H9 (cell line): ENCODE results near the gene GRK1. TPM values are rescaled to one million over a fixed set of nuclear protein-coding genes. Genes with fewer than 3 reads are reported as not detected.

ENCODE experiments used
- DNase-seq: peaks from one replicate; pipeline ENCODE4 v3.0.0-alpha.2; 2017
- H2AFZ ChIP-seq: one replicate; pipeline ENCODE4 v1.6.1; 2013; ENCODE audit warnings: mild to moderate bottlenecking, low read length, control low read depth, moderate library complexity
- H2AK5ac ChIP-seq: 2 replicates; pipeline ENCODE4 v1.6.1; 2013; ENCODE audit warnings: low read length, control low read depth, mixed read lengths; ENCODE audit not compliant: insufficient read length
- H2BK120ac ChIP-seq: one replicate; pipeline ENCODE4 v1.6.1; 2013; ENCODE audit warnings: low read depth, mild to moderate bottlenecking, low read length, control low read depth, inconsistent platforms; ENCODE audit not compliant: poor library complexity, severe bottlenecking
- H2BK12ac ChIP-seq: 2 replicates; pipeline ENCODE4 v1.6.1; 2013; ENCODE audit warnings: low read length, control low read depth, mixed read lengths, low read depth; ENCODE audit not compliant: insufficient read length
- H2BK15ac ChIP-seq: 2 replicates; pipeline ENCODE4 v1.6.1; 2013; ENCODE audit warnings: low read depth, low read length, control low read depth
- H2BK20ac ChIP-seq: one replicate; pipeline ENCODE4 v1.6.1; 2013; ENCODE audit warnings: low read depth, mild to moderate bottlenecking, low read length, control low read depth, inconsistent platforms; ENCODE audit not compliant: poor library complexity, severe bottlenecking
- H2BK5ac ChIP-seq: 2 replicates; pipeline ENCODE4 v1.6.1; 2013; ENCODE audit warnings: low read length, control low read depth, mixed read lengths; ENCODE audit not compliant: insufficient read length
- H3K14ac ChIP-seq: 2 replicates; pipeline ENCODE4 v1.6.1; 2013; ENCODE audit warnings: low read length, control low read depth; ENCODE audit not compliant: insufficient read depth
- H3K18ac ChIP-seq: 2 replicates; pipeline ENCODE4 v1.6.1; 2013; ENCODE audit warnings: low read depth, mild to moderate bottlenecking, mixed read lengths, low read length, control low read depth; ENCODE audit not compliant: insufficient read length
- H3K23ac ChIP-seq: 2 replicates; pipeline ENCODE4 v1.6.1; 2013; ENCODE audit warnings: low read length, control low read depth, mixed read lengths, low read depth; ENCODE audit not compliant: insufficient read length
- H3K23me2 ChIP-seq: 2 replicates; pipeline ENCODE4 v1.6.1; 2013; ENCODE audit warnings: low read depth, mild to moderate bottlenecking, mixed read lengths, low read length, control low read depth; ENCODE audit not compliant: insufficient read length, poor library complexity, severe bottlenecking
- H3K27ac ChIP-seq: 2 replicates; pipeline ENCODE4 v1.5.1; 2013; ENCODE audit warnings: low read length, control low read depth, mixed read lengths, low read depth; ENCODE audit not compliant: insufficient read length
- H3K27me3 ChIP-seq: 2 replicates; pipeline ENCODE4 v1.6.1; 2013; ENCODE audit warnings: low read length, control low read depth, inconsistent platforms; ENCODE audit not compliant: insufficient read depth
- H3K4ac ChIP-seq: 2 replicates; pipeline ENCODE4 v1.6.1; 2013; ENCODE audit warnings: low read depth, mild to moderate bottlenecking, control low read depth, inconsistent platforms, low read length, moderate library complexity
- H3K4me1 ChIP-seq: 2 replicates; pipeline ENCODE4 v1.6.1; 2013; ENCODE audit warnings: low read length, control low read depth, inconsistent platforms; ENCODE audit not compliant: insufficient read depth
- H3K4me2 ChIP-seq: 2 replicates; pipeline ENCODE4 v1.6.1; 2013; ENCODE audit warnings: low read length, control low read depth, mixed read lengths; ENCODE audit not compliant: insufficient read length, insufficient read depth
- H3K56ac ChIP-seq: 2 replicates; pipeline ENCODE4 v1.6.1; 2013; ENCODE audit warnings: low read depth, mild to moderate bottlenecking, mixed read lengths, low read length, control low read depth; ENCODE audit not compliant: insufficient read length
- H3K79me1 ChIP-seq: 2 replicates; pipeline ENCODE4 v1.6.1; 2013; ENCODE audit warnings: low read depth, mild to moderate bottlenecking, moderate library complexity, low read length, control low read depth, inconsistent platforms; ENCODE audit not compliant: insufficient read depth, poor library complexity, severe bottlenecking
- H3K79me2 ChIP-seq: 2 replicates; pipeline ENCODE4 v1.6.1; 2013; ENCODE audit warnings: low read length, control low read depth, inconsistent platforms; ENCODE audit not compliant: insufficient read depth
- H3K9ac ChIP-seq: 2 replicates; pipeline ENCODE4 v1.6.1; 2013; ENCODE audit warnings: low read length, control low read depth, mixed read lengths; ENCODE audit not compliant: insufficient read length; ENCODE audit errors: extremely low read depth
- H3K9me3 ChIP-seq: one replicate; pipeline ENCODE4 v1.6.1; 2013; ENCODE audit warnings: low read depth, low read length, inconsistent platforms; ENCODE audit not compliant: control insufficient read depth
- H3T11ph ChIP-seq: one replicate; pipeline ENCODE4 v1.6.1; 2013; ENCODE audit warnings: mild to moderate bottlenecking, low read length, control low read depth, inconsistent platforms
- H4K20me1 ChIP-seq: one replicate; pipeline ENCODE4 v1.6.1; 2013; ENCODE audit not compliant: control insufficient read depth, insufficient read length, insufficient read depth
- H4K5ac ChIP-seq: 2 replicates; pipeline ENCODE4 v1.6.1; 2013; ENCODE audit warnings: low read depth, mild to moderate bottlenecking, mixed read lengths, low read length, control low read depth; ENCODE audit not compliant: insufficient read length
- H4K8ac ChIP-seq: replicated peaks from 2 replicates; pipeline ENCODE4 v1.6.1; 2013; ENCODE audit warnings: low read length, control low read depth, mixed read lengths, low read depth; ENCODE audit not compliant: insufficient read length
- H4K91ac ChIP-seq: 2 replicates; pipeline ENCODE4 v1.6.1; 2013; ENCODE audit warnings: low read depth, mild to moderate bottlenecking, moderate library complexity, mixed read lengths, low read length, control low read depth; ENCODE audit not compliant: insufficient read length
- H3K27ac Mint-ChIP-seq, 3 experiments: 2 replicates in 2 of 3; 3 replicates in 1 of 3; pipeline ENCODE4 v1.8.0; 2020 to 2021; ENCODE audit warnings: mixed read lengths in 3 of 3, mild to moderate bottlenecking in 1 of 3, moderate library complexity in 1 of 3
- H3K27me3 Mint-ChIP-seq: 2 replicates; pipeline ENCODE4 v1.8.0; 2021; ENCODE audit warnings: low read depth, mild to moderate bottlenecking, moderate library complexity, mixed read lengths
- H3K36me3 Mint-ChIP-seq, 3 experiments: 2 replicates in 2 of 3; 3 replicates in 1 of 3; pipeline ENCODE4 v1.8.0; 2020 to 2021; ENCODE audit warnings: low read depth in 3 of 3, mixed read lengths in 3 of 3; ENCODE audit not compliant: insufficient read depth in 1 of 3
- H3K4me1 Mint-ChIP-seq, 2 experiments: 2 replicates each; pipeline ENCODE4 v1.8.0; 2020; ENCODE audit warnings: mixed read lengths in 2 of 2
- H3K4me3 Mint-ChIP-seq, 2 experiments: 2 replicates in 1 of 2; 3 replicates in 1 of 2; pipeline ENCODE4 v1.8.0; 2020 to 2021; ENCODE audit warnings: mild to moderate bottlenecking in 2 of 2, mixed read lengths in 2 of 2, moderate library complexity in 1 of 2
- H3K9me3 Mint-ChIP-seq, 2 experiments: 2 replicates in 1 of 2; 3 replicates in 1 of 2; pipeline ENCODE4 v1.8.0; 2020; ENCODE audit warnings: mild to moderate bottlenecking in 2 of 2, mixed read lengths in 2 of 2, moderate library complexity in 1 of 2
- CTCF ChIP-seq: fragments of 200-600 bp; sonication (generic); conservative IDR thresholded peaks from 3 replicates; pipeline ENCODE4 v1.8.0; 2021; ENCODE audit warnings: antibody characterized with exemption, mild to moderate bottlenecking
- WGBS: extraction: QIAGEN DNeasy Blood & Tissue Kit; methylation state at CpG from one replicate; pipeline ENCODE4 v1.1.7; 2013; ENCODE audit warnings: missing lambda C conversion rate, low lambda C conversion rate, mixed read lengths; ENCODE audit not compliant: insufficient read length; ENCODE audit errors: extremely low coverage; 5-methylcytosine and 5-hydroxymethylcytosine counted together
- total RNA-seq: library from RNA; stranded (reverse); gene quantifications from 2 replicates; pipeline ENCODE4 v1.2.1, GENCODE V29; 2021

GRK1 gene
- total RNA-seq, 1 experiment from 2014 or later, result 0.31 TPM

- Histone ChIP-seq H3K4me2 (no peak overlapping the region), H2AFZ (no peak overlapping the region), H4K20me1 (no peaks in the 10 kb centered on the region), H2BK20ac (no peak overlapping the region), H3T11ph (no peak overlapping the region), H3K9me3 (no peaks in the 10 kb centered on the region), H2BK12ac (no peak overlapping the region), H3K18ac (no peak overlapping the region), H3K23ac (no peak overlapping the region), H2BK120ac (no peak overlapping the region), H3K79me2 (no peaks in the 10 kb centered on the region), H3K9ac (no peak overlapping the region), H2BK15ac (no peak overlapping the region), H3K23me2 (no peaks in the 10 kb centered on the region), H4K91ac (no peak overlapping the region), H3K14ac (no peak overlapping the region; the same call in 1 of the 2 replicates), H4K5ac (no peak overlapping the region), H4K8ac (no peak overlapping the region), H3K56ac (no peak overlapping the region), H2BK5ac (no peak overlapping the region), H3K4ac (no peak overlapping the region), H3K27me3 (no peaks in the 10 kb centered on the region), H3K79me1 (no peaks in the 10 kb centered on the region), H3K4me1 (no peaks in the 10 kb centered on the region), H3K27ac (no peak overlapping the region), H2AK5ac (no peak overlapping the region)
- no CpG with 5 or more reads among the region's 11 CpGs for WGBS
- Mint-ChIP-seq H3K27ac (peak overlapping the region in 1 of 3 experiments; percentile 67; a peak in 1 of 7 replicates), H3K4me1 (no peaks in the 10 kb centered on the region; a peak in 1 of 4 replicates), H3K9me3 (peaks cover 10 to 11% of the 10 kb centered on the region in 2 experiments; a peak in 4 of 5 replicates), H3K27me3 (peaks cover 11% of the 10 kb centered on the region), H3K36me3 (peaks cover 0 to 10% (median 3%) of the 10 kb centered on the region in 3 experiments; a peak in 3 of 7 replicates), H3K4me3 (no peak overlapping the region)
- TF ChIP-seq CTCF, result no peak
- no peak for DNase-seq
Measured at GRCh38 chr13:113749967-113750366, 82.9 kb downstream of the GRK1 start.
